Measurements from ENCODE around the gene MEF2A.
"Not testable (repeated sequence)": the region's sequence is repeated elsewhere in the genome, so short reads cannot be mapped to it uniquely, and the experiment has no call there.

Gene MEF2A

DNA sequence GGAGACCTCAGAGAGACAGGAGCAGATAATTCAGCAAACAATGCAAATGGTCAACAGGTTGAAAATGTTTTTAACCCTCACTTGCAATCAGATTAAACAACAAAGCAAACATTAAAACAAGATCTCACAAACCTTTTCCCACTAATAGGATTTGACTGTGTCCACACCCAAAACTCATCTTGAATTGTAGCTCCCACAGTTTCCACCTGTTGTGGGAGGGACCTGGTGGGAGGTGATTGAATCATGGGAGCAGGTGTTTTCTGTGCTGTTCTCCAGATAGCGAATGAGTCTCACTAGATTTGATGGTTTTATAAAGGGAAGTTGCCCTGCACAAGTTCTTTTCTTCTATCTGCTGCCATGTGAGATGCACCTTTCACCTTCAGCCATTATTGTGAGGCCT lies 168.8 kb downstream of the MEF2A start:
- H3K9me3 ChIP-seq (replicated peaks; ENCODE audit: low read length) = no peaks in the 10 kb centered on the region
- H3K9ac ChIP-seq (ENCODE audit: low read depth, low read length) = no peak overlapping the region

DNA sequence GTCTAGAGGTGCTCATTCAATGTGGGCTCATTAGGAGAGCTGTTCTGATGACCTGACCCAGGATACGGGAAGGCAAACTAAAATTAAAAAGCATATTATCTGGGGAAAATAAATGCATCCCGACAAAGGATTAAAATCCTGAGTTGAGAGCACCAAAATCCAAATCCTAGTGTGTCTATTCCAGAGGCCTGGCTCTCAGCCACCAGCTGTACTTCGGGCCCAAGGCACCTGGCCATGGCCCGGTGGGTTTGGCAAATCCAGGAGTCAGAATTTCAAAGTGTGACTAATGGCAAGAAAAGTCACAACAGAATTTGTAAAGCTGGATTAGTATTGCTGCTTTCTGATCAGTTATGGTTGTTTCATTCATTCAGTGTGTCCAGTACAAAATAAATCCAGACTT lies 170.1 kb downstream of the MEF2A start:
- Histone ChIP-seq H3K9ac (ENCODE audit: low read depth, low read length) (no peak overlapping the region), H3K4me1 (ENCODE audit: control insufficient read depth, insufficient read depth, low read length) (peaks cover 7% of the 10 kb centered on the region), H3K4me2 (ENCODE audit: low read length) (no peak overlapping the region), H3K4me3 (ENCODE audit: low read length) (no peak overlapping the region), H3K36me3 (ENCODE audit: insufficient read depth, low read length) (no peaks in the 10 kb centered on the region), H3K9me3 (replicated peaks; ENCODE audit: low read length) (no peaks in the 10 kb centered on the region), H3K27me3 (ENCODE audit: control insufficient read depth, insufficient read depth, low read length) (no peaks in the 10 kb centered on the region)

More for the DNA sequence above, 168.8 kb downstream of the MEF2A start:
- no peaks in the 10 kb centered on the region for H3K36me3 ChIP-seq (ENCODE audit: insufficient read depth, low read length)
- no peak overlapping the region for H3K4me2 ChIP-seq (ENCODE audit: low read length)
- H3K4me3 ChIP-seq (ENCODE audit: low read length) = no peak overlapping the region
- peaks cover 15% of the 10 kb centered on the region for H3K4me1 ChIP-seq (ENCODE audit: control insufficient read depth, insufficient read depth, low read length)
- no peaks in the 10 kb centered on the region for H3K27me3 ChIP-seq (ENCODE audit: control insufficient read depth, insufficient read depth, low read length)

DNA sequence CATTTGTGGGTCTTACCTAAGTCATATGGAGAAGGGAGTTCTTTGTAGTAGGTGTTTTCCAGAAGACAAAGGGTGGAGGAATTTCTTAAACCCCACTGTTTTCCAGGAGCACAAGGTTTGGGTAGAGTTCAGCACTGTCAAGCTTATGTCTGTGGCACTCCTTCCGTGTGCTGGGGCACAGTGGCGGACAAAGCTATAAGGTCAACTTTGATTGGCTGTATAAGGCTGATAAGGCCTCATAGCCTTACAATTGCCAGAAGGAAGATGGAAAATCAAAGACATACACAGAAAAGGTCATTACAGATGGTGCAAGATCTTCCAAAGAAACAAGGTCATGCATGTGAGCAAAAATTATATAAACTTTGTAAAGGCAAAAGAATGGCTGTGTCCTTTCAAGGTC lies 170.9 kb downstream of the MEF2A start:
- no peaks in the 10 kb centered on the region for H3K27me3 ChIP-seq (ENCODE audit: control insufficient read depth, insufficient read depth, low read length)
- H3K4me3 ChIP-seq (ENCODE audit: low read length) = no peak overlapping the region
- peaks cover 7% of the 10 kb centered on the region for H3K4me1 ChIP-seq (ENCODE audit: control insufficient read depth, insufficient read depth, low read length)
- H3K36me3 ChIP-seq (ENCODE audit: insufficient read depth, low read length) = no peaks in the 10 kb centered on the region
- no peaks in the 10 kb centered on the region for H3K9me3 ChIP-seq (replicated peaks; ENCODE audit: low read length)
- no peak overlapping the region for H3K9ac ChIP-seq (ENCODE audit: low read depth, low read length)
- no peak overlapping the region for H3K4me2 ChIP-seq (ENCODE audit: low read length)

DNA sequence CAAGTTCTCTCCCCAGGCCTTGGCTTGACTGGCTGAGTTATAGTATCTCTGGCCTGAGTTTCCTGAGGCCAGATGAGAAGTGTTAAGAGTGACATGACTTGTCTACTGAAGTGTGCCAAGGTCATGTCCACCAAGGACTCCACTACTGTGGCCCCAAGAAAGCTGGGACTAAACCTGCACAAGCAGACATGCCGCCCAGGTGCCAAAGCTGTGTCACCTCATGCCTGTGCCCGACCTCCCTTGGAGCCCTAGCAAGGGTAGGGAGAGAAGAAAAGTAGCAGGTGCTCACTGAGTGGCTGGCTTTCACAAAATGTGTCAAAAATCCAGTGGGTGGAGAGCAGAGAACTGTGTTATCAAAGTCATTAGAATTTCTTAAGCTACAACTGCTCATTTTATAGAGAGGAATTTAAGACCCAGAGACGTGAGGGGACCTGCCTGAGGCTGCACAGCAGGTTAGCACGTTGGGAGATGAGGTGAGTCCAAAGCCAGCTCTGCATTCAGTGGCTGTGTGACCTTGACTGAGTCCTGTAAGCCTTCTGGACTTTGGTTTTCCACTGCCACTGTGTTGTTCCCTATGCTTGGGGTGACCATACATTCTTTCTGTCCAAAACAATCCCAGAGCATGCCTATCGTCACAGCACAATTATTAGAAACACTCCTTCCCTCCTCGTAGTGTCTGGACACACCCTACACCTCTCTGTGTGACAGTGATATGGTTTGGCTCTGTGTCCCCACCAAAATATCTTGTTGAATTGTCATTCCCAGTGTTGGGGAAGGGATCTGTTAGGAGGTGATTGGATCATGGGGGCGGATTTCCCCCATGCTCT lies 172.4 kb downstream of the MEF2A start:
- Histone ChIP-seq H3K4me1 (ENCODE audit: control insufficient read depth, insufficient read depth, low read length) (no peaks in the 10 kb centered on the region), H3K36me3 (ENCODE audit: insufficient read depth, low read length) (no peaks in the 10 kb centered on the region), H3K9me3 (replicated peaks; ENCODE audit: low read length) (no peaks in the 10 kb centered on the region), H3K9ac (ENCODE audit: low read depth, low read length) (no peak overlapping the region), H3K4me3 (ENCODE audit: low read length) (no peak overlapping the region), H3K27me3 (ENCODE audit: control insufficient read depth, insufficient read depth, low read length) (no peaks in the 10 kb centered on the region), H3K4me2 (ENCODE audit: low read length) (no peak overlapping the region)

DNA sequence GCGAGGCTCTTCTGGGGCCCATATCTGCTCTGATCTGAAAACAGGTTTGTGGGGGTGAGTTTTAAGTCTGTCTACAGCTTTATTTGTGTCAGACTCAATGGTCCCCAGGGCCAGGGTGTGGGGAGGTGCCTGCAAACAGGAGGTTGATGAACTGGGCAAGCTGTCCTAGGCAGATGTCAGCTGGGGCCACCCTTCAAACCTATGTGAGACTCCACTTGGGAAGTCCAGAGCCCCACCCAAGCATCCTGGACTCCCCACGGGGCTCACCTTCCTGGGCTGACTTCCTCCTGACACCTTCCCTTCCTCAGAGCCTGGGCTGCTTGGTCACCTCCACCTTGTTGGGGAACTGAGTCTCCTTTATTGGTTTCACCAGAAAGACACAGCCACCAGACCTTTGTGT lies 176.1 kb downstream of the MEF2A start:
- no peak overlapping the region for H3K4me3 ChIP-seq (ENCODE audit: low read length)
- no peaks in the 10 kb centered on the region for H3K9me3 ChIP-seq (replicated peaks; ENCODE audit: low read length)
- no peaks in the 10 kb centered on the region for H3K27me3 ChIP-seq (ENCODE audit: control insufficient read depth, insufficient read depth, low read length)
- no peak overlapping the region for H3K4me2 ChIP-seq (ENCODE audit: low read length)
- H3K9ac ChIP-seq (ENCODE audit: low read depth, low read length) = no peak overlapping the region
- no peaks in the 10 kb centered on the region for H3K36me3 ChIP-seq (ENCODE audit: insufficient read depth, low read length)
- H3K4me1 ChIP-seq (ENCODE audit: control insufficient read depth, insufficient read depth, low read length) = no peaks in the 10 kb centered on the region

DNA sequence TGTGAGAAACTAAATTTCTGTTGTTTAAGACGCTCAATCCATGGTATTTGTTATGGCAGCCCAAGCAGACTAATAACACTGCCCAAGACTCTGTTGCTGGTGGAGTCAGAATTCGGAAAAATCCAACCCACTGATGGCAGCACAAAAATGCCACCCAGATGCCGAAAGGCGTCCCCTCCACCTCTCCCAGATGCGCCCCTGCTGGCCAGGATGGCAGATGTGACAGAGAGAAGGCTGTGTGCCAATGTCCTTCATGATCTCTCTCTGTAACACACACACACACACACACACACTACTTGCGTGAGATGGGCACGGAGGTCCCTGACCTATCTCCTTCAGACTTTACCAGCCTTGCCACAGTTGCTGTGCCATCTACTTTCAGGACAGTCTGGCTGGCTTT lies 178.4 kb downstream of the MEF2A start:
- Histone ChIP-seq H3K4me3 (ENCODE audit: low read length) (no peak overlapping the region), H3K4me1 (ENCODE audit: control insufficient read depth, insufficient read depth, low read length) (peaks cover 2% of the 10 kb centered on the region), H3K36me3 (ENCODE audit: insufficient read depth, low read length) (no peaks in the 10 kb centered on the region), H3K9me3 (replicated peaks; ENCODE audit: low read length) (no peaks in the 10 kb centered on the region), H3K27me3 (ENCODE audit: control insufficient read depth, insufficient read depth, low read length) (no peaks in the 10 kb centered on the region), H3K9ac (ENCODE audit: low read depth, low read length) (no peak overlapping the region), H3K4me2 (ENCODE audit: low read length) (no peak overlapping the region)

DNA sequence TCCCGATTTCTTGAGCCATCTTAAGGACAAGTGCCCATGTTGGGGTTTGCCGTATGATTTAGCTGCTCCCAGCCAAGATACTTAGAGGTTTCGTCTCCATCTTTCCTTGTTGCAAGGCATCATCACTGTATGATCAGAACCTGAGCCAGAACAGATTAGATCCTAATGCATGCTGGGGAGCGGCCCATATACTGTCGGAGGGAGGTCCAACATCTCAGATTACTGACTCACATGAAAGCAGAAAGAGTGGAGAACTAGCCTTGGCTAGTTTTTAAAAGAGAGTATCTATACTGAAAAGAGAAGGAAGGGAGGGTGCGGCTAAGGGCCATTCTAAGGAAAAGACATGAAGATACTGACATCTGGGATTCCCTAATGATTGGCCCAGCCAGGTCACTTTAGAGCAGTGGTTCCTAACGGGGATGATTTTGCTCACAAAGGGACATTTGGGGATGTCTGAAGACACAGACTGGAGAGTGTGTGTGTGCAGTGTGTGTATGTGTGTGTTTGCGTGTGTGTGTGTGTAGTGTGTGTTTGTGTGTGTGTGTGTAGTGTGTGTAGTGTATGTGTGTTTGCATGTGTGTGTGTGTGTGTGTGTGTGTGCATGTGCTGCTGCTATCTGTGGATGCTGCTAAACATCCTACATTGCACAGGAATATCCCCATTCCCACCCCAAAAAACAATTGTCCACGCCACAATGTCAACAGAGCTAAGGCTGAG lies 179.7 kb downstream of the MEF2A start:
- Histone ChIP-seq H3K9me3 (replicated peaks; ENCODE audit: low read length) (no peaks in the 10 kb centered on the region), H3K4me1 (ENCODE audit: control insufficient read depth, insufficient read depth, low read length) (peaks cover 8% of the 10 kb centered on the region), H3K4me2 (ENCODE audit: low read length) (no peak overlapping the region), H3K9ac (ENCODE audit: low read depth, low read length) (no peak overlapping the region), H3K27me3 (ENCODE audit: control insufficient read depth, insufficient read depth, low read length) (no peaks in the 10 kb centered on the region), H3K4me3 (ENCODE audit: low read length) (no peak overlapping the region), H3K36me3 (ENCODE audit: insufficient read depth, low read length) (no peaks in the 10 kb centered on the region)

DNA sequence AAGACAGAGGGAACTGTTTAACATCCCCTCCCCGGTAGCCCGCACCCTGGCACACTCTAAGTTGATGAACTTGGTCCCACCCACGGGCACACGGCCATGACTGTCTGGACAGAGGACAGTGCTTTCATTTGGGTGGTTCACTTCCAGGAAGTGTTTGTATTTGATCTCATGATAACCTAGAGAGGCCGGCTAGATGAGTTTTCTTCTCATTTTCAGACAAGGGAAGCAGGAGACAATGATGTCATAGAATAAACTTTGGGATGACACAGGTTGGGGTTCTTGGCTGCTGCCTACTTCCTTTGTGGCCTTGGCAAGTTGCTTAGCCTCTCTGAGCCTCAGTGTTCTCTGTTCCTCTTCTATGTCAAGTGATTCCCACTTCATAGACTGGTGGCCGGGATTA lies 183.6 kb downstream of the MEF2A start:
- H3K9me3 ChIP-seq (replicated peaks; ENCODE audit: low read length) = no peaks in the 10 kb centered on the region
- no peaks in the 10 kb centered on the region for H3K36me3 ChIP-seq (ENCODE audit: insufficient read depth, low read length)
- peaks cover 8% of the 10 kb centered on the region for H3K4me1 ChIP-seq (ENCODE audit: control insufficient read depth, insufficient read depth, low read length)
- H3K4me3 ChIP-seq (ENCODE audit: low read length) = no peak overlapping the region
- H3K4me2 ChIP-seq (ENCODE audit: low read length) = no peak overlapping the region
- no peaks in the 10 kb centered on the region for H3K27me3 ChIP-seq (ENCODE audit: control insufficient read depth, insufficient read depth, low read length)
- no peak overlapping the region for H3K9ac ChIP-seq (ENCODE audit: low read depth, low read length)

DNA sequence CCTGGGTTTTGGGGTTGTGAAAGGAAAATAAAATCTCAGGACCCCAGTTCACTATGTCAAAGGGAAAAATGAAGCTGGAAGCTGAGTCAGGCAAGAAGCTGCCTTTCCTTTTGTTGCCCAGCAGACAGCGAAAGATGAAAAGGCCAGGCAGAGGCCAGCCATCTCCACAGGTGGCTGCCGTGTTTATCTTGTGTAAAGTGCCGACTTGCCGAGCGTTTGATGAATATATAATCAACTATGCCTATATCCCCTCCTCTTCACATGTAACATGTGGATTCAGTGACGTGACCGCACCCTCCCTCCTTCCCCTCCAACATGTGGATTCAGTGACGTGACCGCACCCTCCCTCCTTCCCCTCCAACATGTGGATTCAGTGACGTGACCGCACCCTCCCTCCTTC lies 184.5 kb downstream of the MEF2A start:
- not testable (repeated sequence) for H3K36me3 ChIP-seq (ENCODE audit: insufficient read depth, low read length); H3K4me3 ChIP-seq (ENCODE audit: low read length); H3K9ac ChIP-seq (ENCODE audit: low read depth, low read length); H3K4me1 ChIP-seq (ENCODE audit: control insufficient read depth, insufficient read depth, low read length); H3K9me3 ChIP-seq (replicated peaks; ENCODE audit: low read length); H3K27me3 ChIP-seq (ENCODE audit: control insufficient read depth, insufficient read depth, low read length); H3K4me2 ChIP-seq (ENCODE audit: low read length)

DNA sequence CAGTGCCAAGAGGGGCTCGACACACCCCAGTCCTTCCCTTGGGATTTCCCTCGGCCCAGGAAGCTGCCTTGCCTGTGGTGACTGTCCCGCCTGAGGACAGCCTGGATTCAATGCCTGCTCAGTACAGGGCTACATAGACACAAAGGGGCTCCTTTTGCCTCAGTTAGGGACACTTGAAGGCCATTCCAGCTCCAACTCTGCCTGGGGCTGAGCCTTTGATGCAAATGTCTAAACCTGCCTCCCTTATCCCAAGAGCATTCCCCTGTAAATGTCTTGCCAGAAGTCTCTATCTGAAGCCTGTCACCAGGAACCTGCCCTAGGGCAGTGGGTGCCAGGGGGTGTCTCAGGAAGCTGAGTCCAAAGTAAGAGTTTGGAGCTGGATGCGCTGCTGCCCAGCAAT lies 186.8 kb downstream of the MEF2A start:
- Histone ChIP-seq H3K27me3 (ENCODE audit: control insufficient read depth, insufficient read depth, low read length) (no peaks in the 10 kb centered on the region), H3K9me3 (replicated peaks; ENCODE audit: low read length) (no peaks in the 10 kb centered on the region), H3K4me3 (ENCODE audit: low read length) (no peak overlapping the region), H3K4me1 (ENCODE audit: control insufficient read depth, insufficient read depth, low read length) (peaks cover 8% of the 10 kb centered on the region), H3K9ac (ENCODE audit: low read depth, low read length) (no peak overlapping the region), H3K36me3 (ENCODE audit: insufficient read depth, low read length) (no peaks in the 10 kb centered on the region), H3K4me2 (ENCODE audit: low read length) (no peak overlapping the region)

DNA sequence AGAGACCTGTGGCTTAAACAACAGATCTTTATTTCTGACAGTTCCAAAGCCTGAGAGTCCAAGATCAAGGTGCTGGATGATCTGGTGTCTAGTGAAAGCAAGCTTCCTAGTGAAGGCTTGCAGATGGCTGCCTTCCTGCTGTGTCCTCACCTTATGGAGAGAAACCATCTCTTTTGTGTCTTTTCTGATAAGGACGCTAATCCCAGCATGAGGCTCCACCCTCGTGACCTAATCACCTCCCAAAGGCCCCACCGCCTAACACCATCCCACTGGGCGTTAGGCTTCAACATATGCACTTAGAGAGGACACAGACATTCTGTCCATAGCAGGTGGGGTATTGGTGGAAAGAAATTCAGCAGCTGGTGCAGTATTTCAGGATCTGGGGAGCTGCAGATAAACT lies 187.3 kb downstream of the MEF2A start:
- Histone ChIP-seq H3K4me3 (ENCODE audit: low read length) (no peak overlapping the region), H3K4me2 (ENCODE audit: low read length) (no peak overlapping the region), H3K27me3 (ENCODE audit: control insufficient read depth, insufficient read depth, low read length) (no peaks in the 10 kb centered on the region), H3K4me1 (ENCODE audit: control insufficient read depth, insufficient read depth, low read length) (peaks cover 8% of the 10 kb centered on the region), H3K9ac (ENCODE audit: low read depth, low read length) (no peak overlapping the region), H3K9me3 (replicated peaks; ENCODE audit: low read length) (no peaks in the 10 kb centered on the region), H3K36me3 (ENCODE audit: insufficient read depth, low read length) (no peaks in the 10 kb centered on the region)
